Measurements from ENCODE around the gene NDUFAF8. TPM values are rescaled to one million over a fixed set of nuclear protein-coding genes. Genes with fewer than 3 reads are reported as not detected.
A peak's percentile ranks its signal among the peaks of the same experiment; 100 is the strongest.

The NDUFAF8 gene
- total RNA-seq, 2 experiments from 2014 or later: 129 to 165 TPM

DNA sequence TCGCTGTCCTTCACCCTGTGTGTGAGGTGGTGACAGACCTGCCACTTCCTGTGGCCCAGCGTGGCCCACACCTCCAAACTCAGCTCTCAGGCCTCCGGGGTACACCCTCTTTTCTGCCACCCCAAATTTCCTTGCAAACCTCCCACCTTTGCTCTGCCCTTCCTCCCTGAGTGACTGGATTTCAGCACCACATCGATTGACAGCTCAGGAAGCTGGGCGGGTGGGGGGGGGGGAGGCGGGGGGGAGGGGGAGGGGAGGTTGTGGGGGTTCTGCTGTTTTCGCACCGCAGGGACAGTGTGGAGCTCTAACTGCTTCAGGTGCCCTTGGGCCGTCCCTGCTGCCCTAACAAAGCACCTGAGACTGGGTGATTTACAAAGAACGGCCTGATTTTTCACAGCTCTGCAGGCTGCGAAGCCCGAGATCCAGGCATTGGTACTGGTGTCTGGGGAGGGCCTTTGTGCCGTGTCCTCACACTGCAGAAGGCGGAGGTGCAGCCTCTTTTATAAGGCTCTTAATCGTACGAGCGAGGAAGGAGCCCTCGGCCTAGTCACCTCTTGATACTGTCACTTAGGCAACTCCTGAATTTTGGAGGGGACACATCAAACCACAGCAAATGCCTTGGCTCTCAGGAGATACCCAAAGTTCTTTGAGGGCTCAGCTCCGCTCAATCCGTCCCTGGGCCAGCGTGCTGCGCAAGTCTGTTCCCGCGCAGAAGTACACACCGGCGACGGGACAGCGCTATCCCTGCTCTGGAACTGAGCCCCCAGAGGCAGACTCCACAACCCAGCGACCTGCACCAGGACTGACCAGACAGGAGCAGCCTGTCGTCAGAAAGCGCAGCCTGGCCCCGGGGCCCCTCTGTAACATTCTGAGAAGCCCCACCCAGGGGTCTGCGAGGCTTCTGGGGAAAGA is 3.6 kb downstream of the NDUFAF8 start:
- Histone ChIP-seq H3K9me3 (ENCODE audit: low read length) (no peaks in the 10 kb centered on the region), H3K4me1 (ENCODE audit: insufficient read depth, low read length, poor library complexity, severe bottlenecking) (peaks cover 45% of the 10 kb centered on the region), H3K4me3 (ENCODE audit: low read depth, low read length, poor library complexity, severe bottlenecking) (no peak overlapping the region), H3K36me3 (ENCODE audit: insufficient read depth, low read length) (peaks cover 41% of the 10 kb centered on the region), H3K9me2 (ENCODE audit: insufficient read depth, low read length) (no peaks in the 10 kb centered on the region), H3K27ac (ENCODE audit: low read depth, low read length, poor library complexity, severe bottlenecking) (peak overlapping the region; percentile 1), H2AFZ (ENCODE audit: low read length) (no peak overlapping the region), H3K79me2 (ENCODE audit: insufficient read depth, low read depth, low read length) (peaks cover 30% of the 10 kb centered on the region), H3K4me2 (ENCODE audit: low read length) (peak overlapping the region; percentile 82; the same call in 1 of the 2 replicates), H4K20me1 (ENCODE audit: insufficient read depth, low read length) (peaks cover 5% of the 10 kb centered on the region; the same call in 1 of the 2 replicates)
- POLR2A ChIA-PET: interaction anchor here (0.7 kb wide), 1 partner anchor 16 kb away, joined by 3 read pairs; no protein-coding TSS in a partner anchor
- peak; percentile 10 for DNase-seq (ENCODE audit: low spot score)
- no TSS peak for BruUV-seq (replicated peaks)
- intact Hi-C loops (cut with micrococcal nuclease; ENCODE audit: unreplicated experiment): no loop called here
- TF ChIP-seq, protein P1, sequence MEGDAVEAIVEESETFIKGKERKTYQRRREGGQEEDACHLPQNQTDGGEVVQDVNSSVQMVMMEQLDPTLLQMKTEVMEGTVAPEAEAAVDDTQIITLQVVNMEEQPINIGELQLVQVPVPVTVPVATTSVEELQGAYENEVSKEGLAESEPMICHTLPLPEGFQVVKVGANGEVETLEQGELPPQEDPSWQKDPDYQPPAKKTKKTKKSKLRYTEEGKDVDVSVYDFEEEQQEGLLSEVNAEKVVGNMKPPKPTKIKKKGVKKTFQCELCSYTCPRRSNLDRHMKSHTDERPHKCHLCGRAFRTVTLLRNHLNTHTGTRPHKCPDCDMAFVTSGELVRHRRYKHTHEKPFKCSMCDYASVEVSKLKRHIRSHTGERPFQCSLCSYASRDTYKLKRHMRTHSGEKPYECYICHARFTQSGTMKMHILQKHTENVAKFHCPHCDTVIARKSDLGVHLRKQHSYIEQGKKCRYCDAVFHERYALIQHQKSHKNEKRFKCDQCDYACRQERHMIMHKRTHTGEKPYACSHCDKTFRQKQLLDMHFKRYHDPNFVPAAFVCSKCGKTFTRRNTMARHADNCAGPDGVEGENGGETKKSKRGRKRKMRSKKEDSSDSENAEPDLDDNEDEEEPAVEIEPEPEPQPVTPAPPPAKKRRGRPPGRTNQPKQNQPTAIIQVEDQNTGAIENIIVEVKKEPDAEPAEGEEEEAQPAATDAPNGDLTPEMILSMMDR (conservative IDR thresholded peaks at IDR 0.05; ENCODE audit: low read length): no peak
- no peak for TF ChIP-seq EZH2phosphoT487 (IDR thresholded peaks at IDR 0.05; ENCODE audit: borderline replicate concordance, low read depth, low read length)
- CTCF ChIA-PET (ENCODE audit: unreplicated experiment): no interaction called here

DNA sequence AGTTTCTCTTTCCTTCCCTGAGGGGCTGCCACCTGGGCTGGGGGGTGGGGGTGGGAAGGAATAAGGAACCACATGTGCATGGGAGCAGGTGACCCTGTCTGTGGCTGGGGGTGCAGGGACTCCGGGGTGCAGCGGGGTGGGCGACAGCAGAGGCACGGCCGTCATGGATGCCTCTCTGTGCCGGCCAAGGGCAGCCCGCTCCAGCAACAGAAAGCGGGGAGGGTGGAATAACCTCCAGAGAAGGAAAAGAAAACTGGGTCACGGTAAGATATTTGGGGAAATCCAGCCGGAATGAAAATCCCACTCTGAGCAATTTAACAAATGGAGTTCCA is 4.2 kb downstream of the NDUFAF8 start:
- no peak overlapping the region for H3K4me3 ChIP-seq (ENCODE audit: low read depth, low read length, poor library complexity, severe bottlenecking)
- CTCF ChIA-PET (ENCODE audit: unreplicated experiment): no interaction called here
- BruUV-seq (replicated peaks): no TSS peak
- intact Hi-C loops (cut with micrococcal nuclease; ENCODE audit: unreplicated experiment): no loop called here
- H2AFZ ChIP-seq (ENCODE audit: low read length): no peak overlapping the region
- DNase-seq (ENCODE audit: low spot score): no peak
- H3K9me3 ChIP-seq (ENCODE audit: low read length): no peaks in the 10 kb centered on the region
- H3K79me2 ChIP-seq (ENCODE audit: insufficient read depth, low read depth, low read length): peaks cover 23% of the 10 kb centered on the region
- H3K36me3 ChIP-seq (ENCODE audit: insufficient read depth, low read length): peaks cover 41% of the 10 kb centered on the region
- H3K4me2 ChIP-seq (ENCODE audit: low read length): no peak overlapping the region
- H3K9me2 ChIP-seq (ENCODE audit: insufficient read depth, low read length): no peaks in the 10 kb centered on the region
- POLR2A ChIA-PET: no interaction called here
- peaks cover 5% of the 10 kb centered on the region; the same call in 1 of the 2 replicates for H4K20me1 ChIP-seq (ENCODE audit: insufficient read depth, low read length)
- H3K27ac ChIP-seq (ENCODE audit: low read depth, low read length, poor library complexity, severe bottlenecking): no peak overlapping the region
- peaks cover 38% of the 10 kb centered on the region for H3K4me1 ChIP-seq (ENCODE audit: insufficient read depth, low read length, poor library complexity, severe bottlenecking)
- TF ChIP-seq, protein P1 (conservative IDR thresholded peaks at IDR 0.05; ENCODE audit: low read length): no peak
- TF ChIP-seq EZH2phosphoT487 (IDR thresholded peaks at IDR 0.05; ENCODE audit: borderline replicate concordance, low read depth, low read length): no peak
